Keratinocyte (primary cell): Measurements from ENCODE around the gene TARS3.

ENCODE experiments used
- CTCF ChIP-seq, 3 experiments: IDR thresholded peaks in 1 of 3; conservative IDR thresholded peaks in 1 of 3; optimal IDR thresholded peaks in 1 of 3; 2 replicates in 2 of 3; 3 replicates in 1 of 3; pipeline versions ENCODE3 to v1.5.1; 2011; ENCODE audit warnings: low read length in 3 of 3, mild to moderate bottlenecking in 3 of 3, moderate library complexity in 2 of 3, control low read depth in 1 of 3, inconsistent platforms in 1 of 3; ENCODE audit not compliant: insufficient read depth in 2 of 3; ENCODE audit errors: extremely low read depth in 1 of 3
- EZH2 ChIP-seq: IDR thresholded peaks from one replicate; pipeline ENCODE4 v1.6.1; 2012; ENCODE audit warnings: inconsistent platforms, mild to moderate bottlenecking, low read length, moderate library complexity

GRCh38 chr15:101679806-101680205, 44.5 kb downstream of the TARS3 start:
- TF ChIP-seq CTCF (optimal IDR thresholded peaks at IDR 0.05 in 1 of 3, IDR thresholded peaks at IDR 0.05 in 1 of 3, conservative IDR thresholded peaks at IDR 0.05 in 1 of 3; ENCODE audit: extremely low read depth in 1 of 3, insufficient read depth in 2 of 3, low read length in 3 of 3) = no peak
- no peak for TF ChIP-seq EZH2
